ENCODE data around the gene MYLK3.

Gene MYLK3

DNA sequence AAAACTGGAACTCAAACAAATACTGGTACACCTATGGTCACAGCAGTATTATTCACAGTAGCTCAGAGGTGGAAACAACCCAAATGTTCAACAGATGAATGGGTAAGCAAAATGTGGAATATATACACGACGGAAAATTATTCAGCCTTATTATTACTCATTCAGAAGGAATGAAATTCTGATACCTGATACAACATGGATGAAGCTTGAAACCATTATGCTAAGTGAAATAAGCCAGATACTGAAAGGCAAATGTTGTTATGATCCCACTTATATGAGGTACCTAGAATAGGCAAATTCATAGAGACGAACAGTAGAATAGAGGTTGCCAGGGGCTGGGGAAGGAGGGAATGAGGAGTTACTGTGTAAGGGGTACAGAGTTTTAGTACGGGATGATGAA, 27.1 kb upstream of the MYLK3 start:
- TF ChIP-seq, protein P1, sequence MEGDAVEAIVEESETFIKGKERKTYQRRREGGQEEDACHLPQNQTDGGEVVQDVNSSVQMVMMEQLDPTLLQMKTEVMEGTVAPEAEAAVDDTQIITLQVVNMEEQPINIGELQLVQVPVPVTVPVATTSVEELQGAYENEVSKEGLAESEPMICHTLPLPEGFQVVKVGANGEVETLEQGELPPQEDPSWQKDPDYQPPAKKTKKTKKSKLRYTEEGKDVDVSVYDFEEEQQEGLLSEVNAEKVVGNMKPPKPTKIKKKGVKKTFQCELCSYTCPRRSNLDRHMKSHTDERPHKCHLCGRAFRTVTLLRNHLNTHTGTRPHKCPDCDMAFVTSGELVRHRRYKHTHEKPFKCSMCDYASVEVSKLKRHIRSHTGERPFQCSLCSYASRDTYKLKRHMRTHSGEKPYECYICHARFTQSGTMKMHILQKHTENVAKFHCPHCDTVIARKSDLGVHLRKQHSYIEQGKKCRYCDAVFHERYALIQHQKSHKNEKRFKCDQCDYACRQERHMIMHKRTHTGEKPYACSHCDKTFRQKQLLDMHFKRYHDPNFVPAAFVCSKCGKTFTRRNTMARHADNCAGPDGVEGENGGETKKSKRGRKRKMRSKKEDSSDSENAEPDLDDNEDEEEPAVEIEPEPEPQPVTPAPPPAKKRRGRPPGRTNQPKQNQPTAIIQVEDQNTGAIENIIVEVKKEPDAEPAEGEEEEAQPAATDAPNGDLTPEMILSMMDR (IDR thresholded peaks at IDR 0.05; ENCODE audit: low read depth, low read length): no peak

DNA sequence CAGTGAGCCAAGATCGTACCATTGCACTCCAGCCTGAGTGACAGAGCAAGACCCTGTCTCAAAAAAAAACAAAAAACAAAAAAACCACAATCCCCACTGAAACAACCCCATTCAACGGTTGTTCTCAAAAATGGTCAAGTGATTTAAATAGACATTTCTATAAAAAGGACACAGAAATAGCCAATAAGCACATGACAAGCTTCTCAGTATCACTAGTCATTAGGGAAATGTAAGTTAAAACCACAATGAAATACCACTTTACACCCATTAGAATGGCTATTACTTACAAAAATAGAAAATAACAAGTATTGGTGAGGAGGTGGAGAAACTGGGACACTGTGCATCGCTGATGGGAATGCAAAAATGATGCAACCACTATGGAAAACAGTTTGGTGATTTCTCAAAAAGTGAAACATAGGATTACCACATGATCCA, 26.6 kb upstream of the MYLK3 start:
- TF ChIP-seq, protein P1 (IDR thresholded peaks at IDR 0.05; ENCODE audit: low read depth, low read length): no peak
- no peak overlapping the region for H3K4me3 ChIP-seq (ENCODE audit: low read depth, low read length)

More for the DNA sequence above, 27.1 kb upstream of the MYLK3 start:
- no peak overlapping the region for H3K4me3 ChIP-seq (ENCODE audit: low read depth, low read length)

DNA sequence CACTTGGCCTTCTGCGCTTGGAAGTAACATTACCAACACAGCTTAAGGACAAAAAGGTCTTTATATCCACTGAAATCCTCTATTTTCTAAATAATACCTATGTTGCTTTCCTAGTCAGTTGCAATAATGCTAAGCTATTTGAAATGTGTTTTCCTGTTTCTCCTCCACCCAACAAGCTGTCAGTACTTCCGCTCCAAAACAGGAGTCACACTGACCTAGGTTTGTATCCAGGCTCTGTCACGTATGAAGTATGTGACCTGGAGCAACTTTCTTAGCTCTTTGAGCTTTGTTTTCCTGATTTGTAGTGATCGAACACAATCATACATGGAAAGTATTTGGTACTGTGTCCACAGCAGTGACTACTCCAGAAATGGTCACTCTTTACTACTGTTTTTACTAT, 24.3 kb upstream of the MYLK3 start:
- TF ChIP-seq, protein P1 (IDR thresholded peaks at IDR 0.05; ENCODE audit: low read depth, low read length): no peak
- H3K4me3 ChIP-seq (ENCODE audit: low read depth, low read length): no peak overlapping the region

DNA sequence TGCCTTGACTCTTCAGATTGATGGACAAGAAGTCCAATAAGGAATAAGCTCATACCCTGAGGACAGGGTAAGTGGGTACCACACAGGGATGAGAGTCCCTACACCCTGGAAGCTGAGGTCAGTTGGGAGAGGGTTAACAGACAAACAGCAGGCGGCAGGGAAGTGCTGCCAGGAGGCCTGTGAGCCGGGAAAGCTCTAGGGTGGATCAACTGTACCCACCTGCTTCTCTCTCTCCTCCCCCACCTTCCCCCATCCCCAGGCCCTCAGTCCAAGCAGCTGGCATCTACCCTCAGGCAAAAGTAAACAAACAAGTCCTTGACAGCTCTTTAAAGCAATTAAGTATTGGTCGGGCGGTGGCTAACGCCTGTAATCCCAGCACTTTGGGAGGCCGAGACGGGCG, 20.7 kb upstream of the MYLK3 start:
- TF ChIP-seq, protein P1 (IDR thresholded peaks at IDR 0.05; ENCODE audit: low read depth, low read length): no peak
- H3K4me3 ChIP-seq (ENCODE audit: low read depth, low read length): no peak overlapping the region

DNA sequence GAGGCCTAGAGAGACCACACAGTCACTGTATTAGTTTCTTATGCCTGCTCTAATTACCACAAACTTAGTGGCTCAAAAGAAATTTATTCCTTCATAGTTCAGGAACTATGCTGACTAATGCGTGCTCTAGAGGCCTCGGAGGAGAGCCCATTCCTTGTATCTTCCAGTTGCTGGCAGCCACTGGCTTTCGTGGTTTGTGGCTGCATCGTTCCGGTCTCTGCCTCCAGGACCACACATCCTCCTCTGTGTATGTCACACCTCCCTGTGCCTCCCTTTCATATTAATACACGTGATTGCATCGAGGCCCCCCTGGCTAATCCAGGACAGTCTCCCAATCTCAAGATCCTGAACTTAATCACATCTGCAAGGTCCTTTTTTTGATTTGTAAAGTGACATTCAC, 16.9 kb upstream of the MYLK3 start:
- H3K4me3 ChIP-seq (ENCODE audit: low read depth, low read length): no peak overlapping the region
- TF ChIP-seq, protein P1 (IDR thresholded peaks at IDR 0.05; ENCODE audit: low read depth, low read length): no peak

DNA sequence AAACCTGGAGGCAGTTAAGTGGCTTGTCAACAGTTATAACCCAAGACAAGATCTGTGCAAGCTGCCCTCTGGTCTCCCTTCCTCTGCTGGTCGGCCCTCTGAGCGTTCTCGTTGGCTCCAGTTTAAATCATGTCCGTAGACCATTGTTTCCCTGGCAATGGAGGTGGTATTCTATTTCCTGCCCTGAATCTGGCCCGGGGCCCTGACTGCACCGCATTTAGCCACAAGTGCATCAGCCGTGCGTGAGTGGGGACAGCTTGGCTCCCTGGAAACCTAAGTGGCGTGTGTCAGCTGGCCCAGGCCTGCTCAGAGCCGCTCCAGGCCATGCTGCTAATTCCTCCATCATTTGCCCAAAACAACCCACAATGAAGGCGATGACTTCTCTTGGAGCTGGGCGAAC, 15.0 kb upstream of the MYLK3 start:
- H3K4me3 ChIP-seq (ENCODE audit: low read depth, low read length): no peak overlapping the region
- TF ChIP-seq, protein P1 (IDR thresholded peaks at IDR 0.05; ENCODE audit: low read depth, low read length): no peak

DNA sequence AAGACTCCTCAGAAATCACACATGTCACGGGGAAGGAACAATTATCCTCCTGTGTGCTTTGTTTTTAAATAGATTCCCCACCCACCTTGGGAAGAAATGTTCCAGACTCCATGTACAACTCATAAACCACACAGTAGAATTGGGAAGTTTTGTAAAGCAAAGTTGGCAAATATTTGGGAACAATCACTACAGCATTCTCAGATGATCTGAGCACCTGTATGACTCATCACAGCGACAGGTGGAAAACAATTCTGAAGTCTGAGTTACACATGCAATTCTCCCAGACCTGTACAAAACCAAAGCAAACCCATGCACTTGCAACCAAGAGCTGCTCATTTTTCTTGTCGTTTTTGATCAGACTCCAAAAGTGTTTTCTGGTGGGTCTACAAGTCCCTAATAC, 14.4 kb upstream of the MYLK3 start:
- TF ChIP-seq, protein P1 (IDR thresholded peaks at IDR 0.05; ENCODE audit: low read depth, low read length): no peak
- no peak overlapping the region for H3K4me3 ChIP-seq (ENCODE audit: low read depth, low read length)
